Pulmonary artery endothelial cell (primary cell): ENCODE results near the gene CENPK. TPM values are rescaled to one million over a fixed set of nuclear protein-coding genes. Genes with fewer than 3 reads are reported as not detected.

ENCODE experiments used
- total RNA-seq: library from RNA; depleted of rRNA; stranded (reverse); fragments of >200 nt; gene quantifications from 2 replicates; pipeline ENCODE4 v1.2.3, GENCODE V29; 2014

Gene CENPK
- total RNA-seq, 1 donor from 2014 or later = 17.8 TPM

Other genes starting within 250 kb of the CENPK start
- gene ADAMTS6, start 81.2 kb downstream of the CENPK start, total RNA-seq = 73.1 and 117 TPM in 2 replicates
- 29.9 and 44.7 TPM in 2 replicates for gene PPWD1, start 128 bp upstream of the CENPK start, total RNA-seq
- gene TRIM23, start 61.2 kb upstream of the CENPK start, total RNA-seq = 20.3 and 32.5 TPM in 2 replicates
- 3.9 and 5.5 TPM in 2 replicates for gene SHLD3, start 61.9 kb upstream of the CENPK start, total RNA-seq
- gene TRAPPC13, start 61.9 kb upstream of the CENPK start, total RNA-seq = 24.5 and 25.1 TPM in 2 replicates
- 11.8 and 17.1 TPM in 2 replicates for gene SGTB, start 158.9 kb upstream of the CENPK start, total RNA-seq
- 46.0 and 73.0 TPM in 2 replicates for gene NLN, start 159.0 kb upstream of the CENPK start, total RNA-seq